Fibroblast of lung (primary cell): ENCODE measurements around the gene FNDC3A.

Experiments used
- EZH2 ChIP-seq: IDR thresholded peaks from 2 replicates; pipeline ENCODE4 v1.5.1; 2012; ENCODE audit warnings: low read length, control low read depth, mild to moderate bottlenecking; ENCODE audit errors: missing control alignments
- TF ChIP-seq, protein P1 (sequence below), 2 donors: IDR thresholded peaks in 1 of 2; conservative IDR thresholded peaks in 1 of 2; 1 replicate in 1 of 2; 2 replicates in 1 of 2; pipeline ENCODE4 v1.5.1; 2011 to 2012; ENCODE audit warnings: low read length in 2 of 2, control low read depth in 1 of 2, inconsistent platforms in 1 of 2, low read depth in 1 of 2, mild to moderate bottlenecking in 1 of 2

DNA sequence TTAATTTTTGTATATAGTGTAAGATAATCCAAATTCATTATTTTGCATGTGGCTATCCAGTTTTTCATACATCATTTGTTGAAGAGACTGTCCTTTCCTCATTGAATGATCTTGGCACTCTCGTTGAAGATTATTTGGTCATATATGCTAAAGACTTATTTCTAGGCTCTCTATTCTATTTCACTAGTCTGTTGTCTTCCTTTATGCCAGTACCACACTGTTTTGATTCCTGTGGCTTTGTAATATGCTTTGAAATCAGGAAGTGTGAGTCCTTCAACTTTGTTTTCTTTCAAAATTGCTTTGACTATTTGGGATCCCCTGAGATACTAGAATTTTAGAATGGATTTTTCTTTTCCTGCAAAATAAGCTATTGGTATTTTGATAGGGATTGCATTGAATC lies 24.5 kb downstream of the FNDC3A start:
- TF ChIP-seq, protein P1, sequence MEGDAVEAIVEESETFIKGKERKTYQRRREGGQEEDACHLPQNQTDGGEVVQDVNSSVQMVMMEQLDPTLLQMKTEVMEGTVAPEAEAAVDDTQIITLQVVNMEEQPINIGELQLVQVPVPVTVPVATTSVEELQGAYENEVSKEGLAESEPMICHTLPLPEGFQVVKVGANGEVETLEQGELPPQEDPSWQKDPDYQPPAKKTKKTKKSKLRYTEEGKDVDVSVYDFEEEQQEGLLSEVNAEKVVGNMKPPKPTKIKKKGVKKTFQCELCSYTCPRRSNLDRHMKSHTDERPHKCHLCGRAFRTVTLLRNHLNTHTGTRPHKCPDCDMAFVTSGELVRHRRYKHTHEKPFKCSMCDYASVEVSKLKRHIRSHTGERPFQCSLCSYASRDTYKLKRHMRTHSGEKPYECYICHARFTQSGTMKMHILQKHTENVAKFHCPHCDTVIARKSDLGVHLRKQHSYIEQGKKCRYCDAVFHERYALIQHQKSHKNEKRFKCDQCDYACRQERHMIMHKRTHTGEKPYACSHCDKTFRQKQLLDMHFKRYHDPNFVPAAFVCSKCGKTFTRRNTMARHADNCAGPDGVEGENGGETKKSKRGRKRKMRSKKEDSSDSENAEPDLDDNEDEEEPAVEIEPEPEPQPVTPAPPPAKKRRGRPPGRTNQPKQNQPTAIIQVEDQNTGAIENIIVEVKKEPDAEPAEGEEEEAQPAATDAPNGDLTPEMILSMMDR (conservative IDR thresholded peaks at IDR 0.05 in 1 of 2, IDR thresholded peaks at IDR 0.05 in 1 of 2; ENCODE audit: low read depth in 1 of 2, low read length in 2 of 2), result no peak
- TF ChIP-seq EZH2, result no peak
